ENCODE measurements around the gene PLCB1. TPM values are rescaled to one million over a fixed set of nuclear protein-coding genes. Genes with fewer than 3 reads are reported as not detected.

The PLCB1 gene
- total and polyA plus RNA-seq, 2 experiments from 2014 or later = 6.7 to 20.5 TPM

GRCh38 chr20:8242827-8243724 is 111.0 kb downstream of the PLCB1 start:
- H3K9me2 ChIP-seq (replicated peaks; ENCODE audit: insufficient read depth) = no peaks in the 10 kb centered on the region
- H4K20me1 ChIP-seq (ENCODE audit: insufficient read depth, poor library complexity, severe bottlenecking) = no peaks in the 10 kb centered on the region
- H3K79me2 ChIP-seq = no peaks in the 10 kb centered on the region
- H2AFZ ChIP-seq = no peak overlapping the region
- H3K36me3 ChIP-seq (replicated peaks; ENCODE audit: insufficient read depth, low read depth) = no peaks in the 10 kb centered on the region
- no peaks in the 10 kb centered on the region for H3K9me3 ChIP-seq (ENCODE audit: low read depth)
- no peak for TF ChIP-seq CTCF (IDR thresholded peaks at IDR 0.05; ENCODE audit: poor library complexity)
- TF ChIP-seq EZH2phosphoT487 (IDR thresholded peaks at IDR 0.05; ENCODE audit: low read depth, severe bottlenecking, unreplicated experiment) = no peak
- no peak for DNase-seq (ENCODE audit: low spot score)
- H3K4me2 ChIP-seq = no peak overlapping the region
- H3K4me1 ChIP-seq (ENCODE audit: insufficient read depth) = peaks cover 4% of the 10 kb centered on the region
- no peaks in the 10 kb centered on the region for H3K27me3 ChIP-seq
- H3K27ac ChIP-seq = no peak overlapping the region
- WGBS (ENCODE audit: low lambda C conversion rate, missing lambda C conversion rate) = 70% methylated on average over 7 of the region's 7 CpGs
- H3K4me3 ChIP-seq = no peak overlapping the region

GRCh38 chr20:8244637-8245036 is 112.6 kb downstream of the PLCB1 start:
- Histone ChIP-seq H4K20me1 (ENCODE audit: insufficient read depth, poor library complexity, severe bottlenecking) (no peaks in the 10 kb centered on the region), H3K27ac (peak overlapping the region; percentile 30), H3K36me3 (replicated peaks; ENCODE audit: insufficient read depth, low read depth) (no peaks in the 10 kb centered on the region), H3K27me3 (no peaks in the 10 kb centered on the region), H2AFZ (no peak overlapping the region), H3K4me3 (no peak overlapping the region), H3K4me1 (ENCODE audit: insufficient read depth) (peaks cover 4% of the 10 kb centered on the region), H3K4me2 (no peak overlapping the region), H3K9me2 (replicated peaks; ENCODE audit: insufficient read depth) (no peaks in the 10 kb centered on the region), H3K79me2 (no peaks in the 10 kb centered on the region), H3K9me3 (ENCODE audit: low read depth) (no peaks in the 10 kb centered on the region)
- TF ChIP-seq CTCF (IDR thresholded peaks at IDR 0.05; ENCODE audit: poor library complexity) = no peak
- TF ChIP-seq EZH2phosphoT487 (IDR thresholded peaks at IDR 0.05; ENCODE audit: low read depth, severe bottlenecking, unreplicated experiment) = no peak
- no peak for TF ChIP-seq EZH2 (IDR thresholded peaks at IDR 0.05; ENCODE audit: borderline replicate concordance)
- WGBS (ENCODE audit: low lambda C conversion rate, missing lambda C conversion rate) = 85% methylated on average over 2 of the region's 2 CpGs
- peak; percentile 40 for DNase-seq (ENCODE audit: low spot score)

GRCh38 chr20:8246153-8246552 is 114.1 kb downstream of the PLCB1 start:
- Histone ChIP-seq H3K9me3 (ENCODE audit: low read depth) (no peaks in the 10 kb centered on the region), H3K4me2 (no peak overlapping the region), H3K36me3 (replicated peaks; ENCODE audit: insufficient read depth, low read depth) (no peaks in the 10 kb centered on the region), H3K79me2 (no peaks in the 10 kb centered on the region), H3K27ac (no peak overlapping the region), H3K4me3 (no peak overlapping the region), H3K9me2 (replicated peaks; ENCODE audit: insufficient read depth) (no peaks in the 10 kb centered on the region), H4K20me1 (ENCODE audit: insufficient read depth, poor library complexity, severe bottlenecking) (no peaks in the 10 kb centered on the region), H3K4me1 (ENCODE audit: insufficient read depth) (peaks cover 19% of the 10 kb centered on the region), H2AFZ (no peak overlapping the region), H3K27me3 (no peaks in the 10 kb centered on the region)
- WGBS (ENCODE audit: low lambda C conversion rate, missing lambda C conversion rate) = 95% methylated on average over 1 of the region's 1 CpG
- no peak for DNase-seq (ENCODE audit: low spot score)
- no peak for TF ChIP-seq EZH2 (IDR thresholded peaks at IDR 0.05; ENCODE audit: borderline replicate concordance)
- TF ChIP-seq CTCF (IDR thresholded peaks at IDR 0.05; ENCODE audit: poor library complexity) = no peak
- no peak for TF ChIP-seq EZH2phosphoT487 (IDR thresholded peaks at IDR 0.05; ENCODE audit: low read depth, severe bottlenecking, unreplicated experiment)

All from hepatocyte (in vitro differentiated cells).